IPS DF 6.9 (cell line): ENCODE results near the gene WAS.

Experiments used
- DNase-seq: peaks from one replicate; pipeline ENCODE4 v3.0.0-alpha.2; 2013; ENCODE audit warnings: low read depth, low spot score
- H3K27ac ChIP-seq: one replicate; pipeline ENCODE4 v1.5.1; 2013; ENCODE audit warnings: low read length, control low read depth
- H3K27me3 ChIP-seq: 2 replicates; pipeline ENCODE4 v1.6.1; 2013; ENCODE audit warnings: mild to moderate bottlenecking, low read length; ENCODE audit not compliant: control insufficient read depth, insufficient read depth
- H3K36me3 ChIP-seq: 2 replicates; pipeline ENCODE4 v1.6.1; 2013; ENCODE audit warnings: low read length; ENCODE audit not compliant: control insufficient read depth, insufficient read depth
- H3K4me1 ChIP-seq: 2 replicates; pipeline ENCODE4 v1.6.1; 2013; ENCODE audit warnings: low read length; ENCODE audit not compliant: control insufficient read depth, insufficient read depth
- H3K4me3 ChIP-seq: 2 replicates; pipeline ENCODE4 v1.5.1; 2013; ENCODE audit warnings: mild to moderate bottlenecking, low read length
- H3K9me3 ChIP-seq: 2 replicates; pipeline ENCODE4 v1.6.1; 2013; ENCODE audit warnings: low read length, inconsistent platforms; ENCODE audit not compliant: control insufficient read depth, insufficient read depth
- WGBS: extraction: QIAGEN DNeasy Blood & Tissue Kit; methylation state at CpG from one replicate; pipeline ENCODE4 v1.1.7; 2013; ENCODE audit warnings: mixed read lengths, missing lambda C conversion rate; ENCODE audit not compliant: insufficient read length, insufficient coverage; 5-methylcytosine and 5-hydroxymethylcytosine counted together

WAS gene

GRCh38 chrX:48711162-48711928 is 27.7 kb downstream of the WAS start:
- WGBS = no CpG with 5 or more reads among the region's 9 CpGs
- H3K4me3 ChIP-seq = no peak overlapping the region
- no peaks in the 10 kb centered on the region for H3K36me3 ChIP-seq
- no peak overlapping the region for H3K27ac ChIP-seq
- no peaks in the 10 kb centered on the region for H3K4me1 ChIP-seq
- no peaks in the 10 kb centered on the region for H3K9me3 ChIP-seq
- no peak for DNase-seq
- no peaks in the 10 kb centered on the region for H3K27me3 ChIP-seq

- Histone ChIP-seq H3K36me3 (no peaks in the 10 kb centered on the region), H3K27ac (no peak overlapping the region), H3K4me1 (no peaks in the 10 kb centered on the region), H3K4me3 (no peak overlapping the region), H3K9me3 (no peaks in the 10 kb centered on the region), H3K27me3 (no peaks in the 10 kb centered on the region)
- DNase-seq = no peak
- WGBS = no CpG with 5 or more reads among the region's 7 CpGs
These were observed 28.4 kb downstream of the WAS start for GRCh38 chrX:48711929-48712505.

GRCh38 chrX:48713847-48714246 is 30.2 kb downstream of the WAS start:
- no CpG with 5 or more reads among the region's 2 CpGs for WGBS
- no peak for DNase-seq
- Histone ChIP-seq H3K36me3 (no peaks in the 10 kb centered on the region), H3K9me3 (no peaks in the 10 kb centered on the region), H3K27ac (no peak overlapping the region), H3K4me1 (no peaks in the 10 kb centered on the region), H3K27me3 (no peaks in the 10 kb centered on the region), H3K4me3 (no peak overlapping the region)

- no CpG with 5 or more reads among the region's 5 CpGs for WGBS
These were observed 31.0 kb downstream of the WAS start for GRCh38 chrX:48714573-48714972.

GRCh38 chrX:48715072-48715471 is 31.5 kb downstream of the WAS start:
- no peak for DNase-seq
- no CpG with 5 or more reads among the region's 2 CpGs for WGBS
- no peaks in the 10 kb centered on the region for H3K27me3 ChIP-seq
- no peak overlapping the region for H3K4me3 ChIP-seq
- no peaks in the 10 kb centered on the region for H3K9me3 ChIP-seq
- no peak overlapping the region for H3K27ac ChIP-seq
- H3K4me1 ChIP-seq = no peaks in the 10 kb centered on the region
- H3K36me3 ChIP-seq = no peaks in the 10 kb centered on the region

More at GRCh38 chrX:48714573-48714972, 31.0 kb downstream of the WAS start:
- no peaks in the 10 kb centered on the region for H3K9me3 ChIP-seq
- no peaks in the 10 kb centered on the region for H3K4me1 ChIP-seq
- H3K36me3 ChIP-seq = no peaks in the 10 kb centered on the region
- DNase-seq = no peak
- H3K27ac ChIP-seq = no peak overlapping the region
- no peak overlapping the region for H3K4me3 ChIP-seq
- H3K27me3 ChIP-seq = no peaks in the 10 kb centered on the region

GRCh38 chrX:48715876-48716502 is 32.4 kb downstream of the WAS start:
- DNase-seq = no peak
- WGBS = no CpG with 5 or more reads among the region's 4 CpGs

GRCh38 chrX:48719958-48720357 is 36.4 kb downstream of the WAS start:
- Histone ChIP-seq H3K27me3 (no peaks in the 10 kb centered on the region), H3K4me1 (no peaks in the 10 kb centered on the region), H3K4me3 (no peak overlapping the region), H3K36me3 (no peaks in the 10 kb centered on the region), H3K9me3 (no peaks in the 10 kb centered on the region), H3K27ac (no peak overlapping the region)
- no CpG with 5 or more reads among the region's 2 CpGs for WGBS
- DNase-seq = no peak

More at GRCh38 chrX:48715876-48716502, 32.4 kb downstream of the WAS start:
- no peaks in the 10 kb centered on the region for H3K36me3 ChIP-seq
- H3K4me1 ChIP-seq = no peaks in the 10 kb centered on the region
- H3K27me3 ChIP-seq = no peaks in the 10 kb centered on the region
- H3K9me3 ChIP-seq = no peaks in the 10 kb centered on the region
- H3K27ac ChIP-seq = no peak overlapping the region
- H3K4me3 ChIP-seq = no peak overlapping the region

GRCh38 chrX:48720577-48721250 is 37.1 kb downstream of the WAS start:
- Histone ChIP-seq H3K9me3 (no peaks in the 10 kb centered on the region), H3K4me3 (no peak overlapping the region), H3K36me3 (no peaks in the 10 kb centered on the region), H3K4me1 (no peaks in the 10 kb centered on the region), H3K27ac (no peak overlapping the region), H3K27me3 (no peaks in the 10 kb centered on the region)
- no peak for DNase-seq
- no CpG with 5 or more reads among the region's 4 CpGs for WGBS

- no peak for DNase-seq
- no peaks in the 10 kb centered on the region for H3K36me3 ChIP-seq
- H3K9me3 ChIP-seq = no peaks in the 10 kb centered on the region
- H3K4me3 ChIP-seq = no peak overlapping the region
- H3K4me1 ChIP-seq = no peaks in the 10 kb centered on the region
- no peak overlapping the region for H3K27ac ChIP-seq
- no peaks in the 10 kb centered on the region for H3K27me3 ChIP-seq
These were observed 38.3 kb downstream of the WAS start for GRCh38 chrX:48721916-48722315.

GRCh38 chrX:48726596-48726995 is 43.0 kb downstream of the WAS start:
- H3K4me3 ChIP-seq = no peak overlapping the region
- WGBS = no CpG with 5 or more reads among the region's 2 CpGs
- no peak for DNase-seq
- no peak overlapping the region for H3K27ac ChIP-seq
- H3K4me1 ChIP-seq = no peaks in the 10 kb centered on the region
- H3K27me3 ChIP-seq = no peaks in the 10 kb centered on the region
- H3K36me3 ChIP-seq = no peaks in the 10 kb centered on the region
- no peaks in the 10 kb centered on the region for H3K9me3 ChIP-seq
